DLD1 (cell line): ENCODE results near the gene CMIP.
"Not testable (repeated sequence)": the region's sequence is repeated elsewhere in the genome, so short reads cannot be mapped to it uniquely, and the experiment has no call there.

Experiments
- in situ Hi-C: cut with HindIII; loops from 2 replicates; pipeline ENCODE4 v1.10.0; 2017; ENCODE audit warnings: low sequenced_read_pairs

Gene CMIP

DNA sequence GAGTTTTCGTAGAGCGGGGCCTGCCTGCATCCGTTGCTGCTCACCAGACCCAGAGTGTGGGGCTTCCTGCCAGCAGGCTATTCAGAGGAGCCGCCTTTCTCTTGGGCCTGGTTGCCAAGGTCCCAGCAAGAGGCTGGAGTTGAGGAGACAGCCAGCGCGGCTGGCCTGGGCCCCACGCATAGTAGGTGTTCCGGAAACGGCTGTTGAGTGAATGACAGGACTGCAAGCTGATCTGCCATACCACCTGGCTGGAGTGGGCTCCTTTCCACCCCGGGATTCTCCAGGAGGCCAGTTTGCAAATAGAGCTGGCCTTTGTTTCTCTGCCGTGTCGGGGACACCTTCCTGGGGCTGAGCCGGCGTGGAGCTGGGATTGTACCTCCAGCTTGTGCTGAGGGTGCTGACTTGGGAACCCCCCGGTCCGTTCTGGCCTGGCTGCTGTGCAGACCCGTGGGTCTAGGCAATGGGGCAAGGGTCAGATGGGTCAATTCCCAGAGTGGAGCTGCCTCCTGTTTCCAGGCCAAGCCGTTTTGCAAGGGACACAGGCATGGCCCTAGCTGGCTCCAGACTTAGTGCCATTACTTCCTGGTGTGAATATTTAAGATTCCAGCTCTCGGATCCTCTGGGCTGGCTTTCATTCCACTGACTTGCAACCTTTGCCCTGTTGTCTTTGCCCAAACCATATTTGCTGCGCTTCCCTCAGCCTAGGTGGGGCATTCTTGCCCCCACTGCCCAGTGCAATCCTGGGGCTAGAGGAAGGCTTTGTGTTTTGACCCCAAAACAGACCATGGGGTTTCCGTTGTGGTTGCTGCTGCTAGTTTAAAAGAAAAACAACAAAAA, 68.8 kb downstream of the CMIP start:
- in situ Hi-C loops = no loop called here

- in situ Hi-C loops = no loop called here
Measured at GRCh38 chr16:81514041-81514559, 69.5 kb downstream of the CMIP start.

DNA sequence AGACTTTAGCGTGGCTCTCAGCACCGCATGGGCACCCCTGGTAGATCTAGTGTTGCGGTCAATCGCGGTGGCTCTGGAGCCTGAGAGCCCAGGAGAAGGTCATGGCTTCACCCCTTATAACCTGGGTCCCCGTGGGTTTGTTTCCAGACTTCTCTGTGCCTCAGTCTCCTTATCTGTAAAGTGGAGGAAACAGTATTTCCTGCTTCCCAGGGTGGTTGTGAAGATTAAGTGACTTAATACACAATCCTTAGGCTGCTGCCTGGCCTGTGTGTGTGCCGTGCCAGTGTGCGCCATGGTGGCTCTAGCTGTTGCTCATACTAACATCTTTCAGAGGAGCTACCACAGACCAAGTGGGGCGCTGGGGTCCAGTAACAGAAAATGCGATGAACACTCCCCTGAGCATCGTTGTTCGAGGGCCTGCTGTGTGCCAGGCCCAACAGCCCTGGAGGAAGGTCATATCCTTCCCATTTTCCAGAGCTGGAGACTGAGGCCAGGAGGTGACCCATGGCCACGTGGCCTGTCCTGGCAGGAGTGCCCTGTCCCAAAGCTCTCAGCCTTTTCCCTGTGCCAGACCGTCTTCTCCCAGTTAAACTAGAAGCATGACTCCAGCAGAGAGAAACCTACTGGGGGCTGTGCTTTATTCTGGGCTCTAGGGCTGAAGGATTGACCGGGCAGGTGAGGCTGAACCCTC, 70.1 kb downstream of the CMIP start:
- in situ Hi-C loops = no loop called here

DNA sequence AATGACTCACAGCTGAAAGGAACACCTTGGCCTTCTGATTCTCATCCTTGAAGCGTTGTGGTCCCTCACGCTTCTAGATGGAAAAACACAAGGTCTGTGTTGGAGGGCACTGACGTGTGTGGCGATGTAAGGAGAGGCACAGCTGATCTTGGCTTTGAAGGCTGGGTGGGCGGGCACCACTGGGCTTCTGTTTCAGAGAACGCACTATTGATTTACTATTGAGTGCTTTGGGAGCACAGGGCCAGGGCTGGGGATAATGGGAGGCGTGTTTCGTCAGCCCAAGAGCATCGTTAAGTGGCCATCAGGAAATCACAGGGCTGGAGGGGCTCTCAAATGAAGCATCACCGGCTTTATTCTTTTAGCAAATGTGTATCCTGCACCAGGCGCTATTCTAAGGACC, 70.7 kb downstream of the CMIP start:
- in situ Hi-C loops = no loop called here

- in situ Hi-C loops = no loop called here
Measured at GRCh38 chr16:81515721-81516120, 71.1 kb downstream of the CMIP start.

- in situ Hi-C loops = no loop called here
Measured at GRCh38 chr16:81516478-81517149, 72.0 kb downstream of the CMIP start.

- in situ Hi-C loops = no loop called here
Measured at GRCh38 chr16:81517150-81517499, 72.5 kb downstream of the CMIP start.

- in situ Hi-C loops = no loop called here
Measured at GRCh38 chr16:81517629-81518438, 73.2 kb downstream of the CMIP start.

GRCh38 chr16:81518439-81518757, 73.8 kb downstream of the CMIP start:
- in situ Hi-C loops = no loop called here

DNA sequence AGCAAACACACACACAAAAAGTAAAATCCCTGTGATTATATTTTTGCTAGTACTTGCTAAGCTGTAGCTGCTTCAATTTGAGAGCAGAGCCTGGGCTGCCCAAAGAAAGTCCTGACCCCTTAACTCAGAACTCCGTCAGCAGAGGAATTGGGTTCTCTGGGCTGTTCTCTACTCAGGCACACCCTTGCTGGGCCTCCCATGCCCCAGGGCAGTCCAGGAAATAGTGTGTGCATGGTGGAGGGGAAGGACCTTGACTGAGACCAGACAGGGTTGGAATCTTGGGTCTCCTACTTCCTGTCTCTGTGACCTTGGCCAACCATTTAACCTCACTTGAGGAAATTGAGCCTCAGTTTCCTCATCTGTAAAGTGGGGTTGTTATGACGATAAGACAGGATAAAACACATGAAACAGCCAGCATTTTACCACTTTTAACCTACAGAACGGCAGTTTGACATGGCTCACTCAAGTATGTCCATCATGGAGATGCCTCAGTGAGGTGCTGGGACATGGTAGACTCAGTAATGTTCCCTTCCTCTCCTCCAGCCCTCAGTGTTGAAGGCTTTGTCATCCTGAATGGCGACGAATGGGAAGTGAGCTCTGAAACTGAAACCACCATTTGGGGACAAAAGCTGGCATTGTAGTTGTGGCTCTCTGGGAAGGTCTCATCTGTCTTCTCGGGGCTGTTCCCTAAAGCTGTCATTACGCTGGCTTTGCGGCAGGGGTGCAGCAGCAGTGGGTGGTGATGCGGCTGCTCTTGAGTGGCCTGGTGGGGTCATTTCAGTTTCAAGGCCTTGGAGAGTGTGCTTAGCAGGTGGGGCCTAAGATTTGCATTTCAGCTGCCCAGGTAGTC, 74.9 kb downstream of the CMIP start:
- in situ Hi-C loops = no loop called here

GRCh38 chr16:81520151-81520470, 75.5 kb downstream of the CMIP start:
- in situ Hi-C loops = no loop called here

DNA sequence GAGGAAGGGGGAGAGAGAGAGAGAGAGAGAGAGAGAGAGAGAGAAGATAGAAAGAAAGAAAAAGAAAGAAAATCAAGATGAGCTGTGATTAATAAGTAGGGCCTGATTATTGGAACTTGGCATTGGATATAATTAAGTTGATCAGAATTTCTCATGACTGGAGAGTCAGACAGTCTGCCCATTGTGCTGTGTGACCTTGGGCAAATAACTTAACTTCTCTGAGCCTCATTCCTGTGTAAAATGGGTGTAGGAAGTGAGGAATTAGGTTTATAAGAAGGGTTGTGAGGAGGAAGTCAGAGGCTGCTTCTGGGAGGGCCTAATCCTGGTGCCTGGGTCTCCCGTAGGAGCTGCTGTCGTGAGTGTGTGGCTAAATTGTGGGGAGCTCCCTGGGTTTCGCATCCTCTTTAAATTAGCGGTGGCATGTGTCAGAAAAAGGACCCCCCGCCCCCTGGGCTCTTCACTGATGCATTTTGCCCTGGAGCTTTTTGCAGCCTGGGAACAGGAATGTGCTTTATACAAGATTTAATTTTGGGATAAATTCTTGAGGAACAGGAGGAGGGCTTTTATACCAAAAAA, 76.0 kb downstream of the CMIP start:
- in situ Hi-C loops = no loop called here

DNA sequence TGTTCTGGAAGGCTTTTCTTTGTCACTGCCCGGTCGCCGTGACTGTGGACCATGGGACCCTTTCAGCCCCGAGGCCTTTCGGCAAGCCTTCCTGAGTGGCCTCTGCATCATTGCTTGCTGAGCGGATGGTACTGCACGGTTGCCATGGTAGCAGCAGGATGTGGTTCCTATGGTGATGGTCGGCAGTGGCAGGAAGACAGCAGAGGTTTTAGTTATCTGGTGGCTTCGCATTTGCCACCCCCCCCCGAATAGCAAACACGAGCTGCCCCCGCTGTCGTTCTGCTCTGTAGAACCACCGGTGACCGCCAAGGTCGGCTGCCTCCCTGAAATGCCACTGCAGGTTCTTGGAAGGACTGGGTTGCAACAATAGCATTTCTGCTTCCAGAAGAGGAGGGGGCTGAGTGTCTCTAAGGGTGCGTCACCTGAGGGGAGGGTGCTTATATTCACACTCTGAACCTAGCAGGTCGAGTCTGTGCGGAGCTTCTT, 76.6 kb downstream of the CMIP start:
- in situ Hi-C loops = no loop called here

- in situ Hi-C loops = no loop called here
Measured at GRCh38 chr16:81522108-81522701, 77.6 kb downstream of the CMIP start.

GRCh38 chr16:81522851-81523250, 78.2 kb downstream of the CMIP start:
- in situ Hi-C loops = not testable (repeated sequence)

GRCh38 chr16:81523387-81524115, 78.9 kb downstream of the CMIP start:
- in situ Hi-C loops = no loop called here

DNA sequence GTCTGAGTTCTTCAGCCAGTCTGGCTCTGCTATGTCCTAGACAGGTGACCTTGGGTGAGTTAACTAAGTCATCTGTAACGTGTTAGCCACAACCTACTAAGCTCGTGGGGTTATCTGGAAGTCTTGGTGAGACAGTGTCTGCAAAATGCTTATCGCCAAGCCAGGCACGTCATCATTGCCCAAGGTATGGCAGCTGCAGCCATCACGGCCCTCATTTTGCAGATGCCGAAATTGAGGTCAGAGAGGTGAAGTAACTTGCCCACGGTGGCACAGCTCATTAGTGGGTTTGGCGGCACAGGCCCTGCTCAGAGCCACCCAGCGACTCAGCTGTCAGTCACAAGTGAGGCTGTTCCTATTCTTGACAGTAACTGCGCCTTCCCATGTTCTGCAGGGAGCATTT, 79.8 kb downstream of the CMIP start:
- in situ Hi-C loops = no loop called here

DNA sequence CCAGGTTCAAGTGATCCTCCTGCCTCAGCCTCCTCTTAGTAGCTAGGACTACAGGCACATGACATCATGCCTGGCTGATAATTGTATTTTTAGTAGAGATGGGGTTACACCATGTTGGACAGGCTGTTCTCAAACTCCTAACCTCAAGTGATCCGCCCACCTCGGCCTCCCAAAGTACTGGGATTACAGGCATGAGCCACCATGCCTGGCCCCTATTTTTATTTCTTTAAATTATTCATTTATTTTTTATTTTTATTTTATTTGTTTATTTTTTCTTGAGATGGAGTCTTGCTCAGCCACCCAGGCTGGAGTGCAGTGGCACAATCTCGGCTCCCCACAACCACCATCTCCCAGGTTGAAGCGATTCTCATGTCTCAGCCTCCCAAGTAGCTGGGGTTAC, 80.3 kb downstream of the CMIP start:
- in situ Hi-C loops = not testable (repeated sequence)

DNA sequence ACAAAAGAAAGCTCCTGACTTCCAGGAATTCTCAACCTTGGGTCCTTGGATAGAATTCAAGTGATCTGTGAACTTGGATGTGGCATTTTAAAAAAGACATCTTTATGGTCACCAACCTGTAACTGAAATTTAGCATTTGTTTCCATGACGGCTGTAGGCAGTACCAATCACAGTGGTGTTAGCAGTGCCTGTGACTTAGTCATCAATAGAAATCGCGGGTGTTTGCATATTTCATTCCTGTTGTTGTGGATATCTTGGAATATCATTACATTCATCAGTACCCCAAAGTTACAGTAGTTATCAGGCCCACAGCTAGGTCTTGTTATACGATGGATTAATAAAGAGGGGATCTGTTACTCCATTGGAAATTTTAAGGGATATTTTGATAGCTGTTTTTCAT, 81.6 kb downstream of the CMIP start:
- in situ Hi-C loops = no loop called here
